HL-60 (cell line): ENCODE measurements around the gene TCF3.

ENCODE experiments used
- GABPA ChIP-seq: IDR thresholded peaks from 2 replicates; pipeline ENCODE4 v1.6.1; 2012; ENCODE audit warnings: low read depth
- POLR2AphosphoS5 ChIP-seq: IDR thresholded peaks from 2 replicates; pipeline ENCODE4 v1.6.1; 2012; ENCODE audit warnings: low read depth
- TF ChIP-seq, protein P1 (sequence below): IDR thresholded peaks from one replicate; pipeline ENCODE4 v1.5.1; 2011; ENCODE audit warnings: low read length, control low read depth, inconsistent platforms; ENCODE audit not compliant: insufficient read depth

DNA sequence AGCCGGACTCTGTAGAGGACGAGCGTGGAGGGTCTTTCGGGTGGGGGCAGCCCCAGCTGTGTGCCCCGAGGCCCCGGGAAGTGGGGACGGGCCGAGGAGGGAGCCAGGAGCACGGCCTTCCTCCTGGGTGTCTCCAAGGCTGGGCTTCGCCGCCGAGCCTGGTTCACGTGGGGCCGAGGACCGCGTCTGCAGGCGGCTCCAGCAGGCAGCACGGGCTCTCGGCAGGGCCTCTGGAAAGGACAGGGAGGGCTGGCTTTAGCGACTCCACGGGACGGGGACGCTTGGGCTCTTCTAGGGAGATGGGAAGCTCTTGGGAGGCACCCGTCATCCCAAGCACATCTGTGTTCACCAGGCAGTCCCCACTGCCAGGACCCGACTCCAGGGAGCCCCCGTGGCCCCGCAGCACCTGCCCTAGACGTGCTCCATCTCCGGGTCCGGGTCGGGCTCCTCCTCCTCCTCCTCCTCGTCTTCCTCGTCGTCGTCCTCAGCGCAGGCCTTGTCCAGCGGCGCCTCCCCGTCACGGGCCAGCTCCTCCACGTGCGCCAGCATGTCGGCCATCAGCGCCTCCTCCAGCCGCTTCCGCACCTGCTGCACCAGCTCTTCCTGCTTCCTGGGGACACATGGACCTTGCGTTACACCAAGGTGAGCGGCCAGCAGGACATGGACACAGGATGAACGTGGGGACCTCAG is 74.3 kb downstream of the TCF3 start:
- TF ChIP-seq GABPA = no peak
- TF ChIP-seq, protein P1, sequence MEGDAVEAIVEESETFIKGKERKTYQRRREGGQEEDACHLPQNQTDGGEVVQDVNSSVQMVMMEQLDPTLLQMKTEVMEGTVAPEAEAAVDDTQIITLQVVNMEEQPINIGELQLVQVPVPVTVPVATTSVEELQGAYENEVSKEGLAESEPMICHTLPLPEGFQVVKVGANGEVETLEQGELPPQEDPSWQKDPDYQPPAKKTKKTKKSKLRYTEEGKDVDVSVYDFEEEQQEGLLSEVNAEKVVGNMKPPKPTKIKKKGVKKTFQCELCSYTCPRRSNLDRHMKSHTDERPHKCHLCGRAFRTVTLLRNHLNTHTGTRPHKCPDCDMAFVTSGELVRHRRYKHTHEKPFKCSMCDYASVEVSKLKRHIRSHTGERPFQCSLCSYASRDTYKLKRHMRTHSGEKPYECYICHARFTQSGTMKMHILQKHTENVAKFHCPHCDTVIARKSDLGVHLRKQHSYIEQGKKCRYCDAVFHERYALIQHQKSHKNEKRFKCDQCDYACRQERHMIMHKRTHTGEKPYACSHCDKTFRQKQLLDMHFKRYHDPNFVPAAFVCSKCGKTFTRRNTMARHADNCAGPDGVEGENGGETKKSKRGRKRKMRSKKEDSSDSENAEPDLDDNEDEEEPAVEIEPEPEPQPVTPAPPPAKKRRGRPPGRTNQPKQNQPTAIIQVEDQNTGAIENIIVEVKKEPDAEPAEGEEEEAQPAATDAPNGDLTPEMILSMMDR = no peak
- no peak for TF ChIP-seq POLR2AphosphoS5
